Common myeloid progenitor, CD34-positive (primary cell): Measurements from ENCODE around the gene NOS1AP.
A peak's percentile ranks its signal among the peaks of the same experiment; 100 is the strongest.

Source experiments
- CTCF ChIA-PET: fragments of 350-600 bp; sonication (Branson Sonifier 250); formaldehyde crosslinking; loops from one replicate; lab custom pipeline; 2021; ENCODE audit warnings: antibody characterized with exemption; lab: Charles Lee
- POLR2A ChIA-PET: fragments of 350-600 bp; sonication (Branson Sonifier 250); formaldehyde crosslinking; loops from one replicate; lab custom pipeline; 2021; ENCODE audit warnings: antibody characterized with exemption; lab: Charles Lee
- DNase-seq, 3 donors: peaks; one replicate each; pipeline versions ENCODE4 v3.0.0 to v3.0.0-alpha.2; 2013
- H3K27ac ChIP-seq, 2 experiments: 1 replicate in 1 of 2; 2 replicates in 1 of 2; pipeline ENCODE4 v1.7.0; 2013; ENCODE audit warnings: inconsistent platforms in 2 of 2, low read length in 2 of 2, mild to moderate bottlenecking in 2 of 2, low read depth in 1 of 2, moderate library complexity in 1 of 2; ENCODE audit not compliant: severe bottlenecking in 2 of 2, insufficient read depth in 1 of 2, poor library complexity in 1 of 2
- H3K27me3 ChIP-seq, 5 experiments: replicated peaks in 2 of 5; 1 replicate in 3 of 5; 2 replicates in 2 of 5; pipeline versions ENCODE4 v1.6.1 to v1.7.0; 2013; ENCODE audit warnings: low read length in 4 of 5, mild to moderate bottlenecking in 2 of 5, moderate library complexity in 2 of 5, inconsistent platforms in 1 of 5; ENCODE audit not compliant: insufficient read depth in 5 of 5, control insufficient read depth in 4 of 5
- H3K36me3 ChIP-seq, 4 experiments: 1 replicate in 2 of 4; 2 replicates in 2 of 4; pipeline versions ENCODE4 v1.6.1 to v1.7.0; 2013; ENCODE audit warnings: low read length in 3 of 4, control low read depth in 1 of 4, mild to moderate bottlenecking in 1 of 4; ENCODE audit not compliant: control insufficient read depth in 4 of 4, insufficient read depth in 4 of 4
- H3K4me1 ChIP-seq, 4 experiments: 1 replicate in 3 of 4; 2 replicates in 1 of 4; pipeline versions ENCODE4 v1.6.1 to v1.7.1; 2013; ENCODE audit warnings: low read length in 3 of 4, mild to moderate bottlenecking in 3 of 4, control low read depth in 1 of 4, inconsistent platforms in 1 of 4, moderate library complexity in 1 of 4; ENCODE audit not compliant: control insufficient read depth in 4 of 4, insufficient read depth in 4 of 4; ENCODE audit errors: control extremely low read depth in 1 of 4
- H3K4me3 ChIP-seq, 7 experiments: 1 replicate in 4 of 7; 2 replicates in 3 of 7; pipeline versions ENCODE4 v1.5.1 to v1.7.0; 2013; ENCODE audit warnings: mild to moderate bottlenecking in 7 of 7, low read length in 6 of 7, moderate library complexity in 6 of 7, inconsistent platforms in 2 of 7, low read depth in 2 of 7, control low read depth in 1 of 7; ENCODE audit not compliant: insufficient read depth in 4 of 7, control insufficient read depth in 1 of 7; ENCODE audit errors: extremely low read depth in 1 of 7
- H3K9me3 ChIP-seq, 5 experiments: 1 replicate in 4 of 5; 2 replicates in 1 of 5; pipeline versions ENCODE4 v1.6.1 to v1.7.1; 2013; ENCODE audit warnings: low read length in 4 of 5, mild to moderate bottlenecking in 2 of 5, inconsistent platforms in 1 of 5, low read depth in 1 of 5, moderate library complexity in 1 of 5; ENCODE audit not compliant: control insufficient read depth in 4 of 5, insufficient read depth in 2 of 5; ENCODE audit errors: control extremely low read depth in 1 of 5
- WGBS: methylation state at CpG from one replicate; pipeline ENCODE4 v1.1.5; 2013; ENCODE audit not compliant: insufficient coverage; 5-methylcytosine and 5-hydroxymethylcytosine counted together

Gene NOS1AP

DNA sequence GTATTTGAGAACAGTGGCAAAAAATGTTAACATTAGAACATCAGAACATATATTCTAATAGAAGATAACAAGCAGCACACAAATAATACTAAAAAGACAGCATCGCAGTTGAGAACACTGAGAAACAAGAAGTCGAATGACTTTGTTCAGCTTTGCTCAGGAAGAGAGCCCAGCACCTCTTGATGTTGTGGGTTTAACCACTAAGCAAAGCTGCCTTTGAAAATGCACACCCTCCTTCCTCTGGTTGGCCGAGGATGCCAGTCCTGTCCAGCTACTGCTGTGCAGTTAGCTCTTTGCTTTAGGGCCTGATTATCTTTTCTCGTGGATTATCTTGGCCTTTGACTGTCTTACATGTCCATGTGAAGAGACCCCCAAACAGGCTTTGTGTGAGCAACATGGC lies 246.7 kb downstream of the NOS1AP start:
- no peak overlapping the region for H3K27ac ChIP-seq
- WGBS = 74% methylated on average over 4 of the region's 4 CpGs
- ChIA-PET POLR2A (no interaction called here), CTCF (no interaction called here)
- no peak overlapping the region for H3K4me3 ChIP-seq
- DNase-seq = peak in 2 of 3 donors; percentile 13 to 26
- no peaks in the 10 kb centered on the region for H3K9me3 ChIP-seq
- peaks cover 0 to 2% (median 0%) of the 10 kb centered on the region in 4 experiments for H3K36me3 ChIP-seq
- no peaks in the 10 kb centered on the region for H3K27me3 ChIP-seq
- peaks cover 0 to 11% (median 0%) of the 10 kb centered on the region in 4 experiments for H3K4me1 ChIP-seq

DNA sequence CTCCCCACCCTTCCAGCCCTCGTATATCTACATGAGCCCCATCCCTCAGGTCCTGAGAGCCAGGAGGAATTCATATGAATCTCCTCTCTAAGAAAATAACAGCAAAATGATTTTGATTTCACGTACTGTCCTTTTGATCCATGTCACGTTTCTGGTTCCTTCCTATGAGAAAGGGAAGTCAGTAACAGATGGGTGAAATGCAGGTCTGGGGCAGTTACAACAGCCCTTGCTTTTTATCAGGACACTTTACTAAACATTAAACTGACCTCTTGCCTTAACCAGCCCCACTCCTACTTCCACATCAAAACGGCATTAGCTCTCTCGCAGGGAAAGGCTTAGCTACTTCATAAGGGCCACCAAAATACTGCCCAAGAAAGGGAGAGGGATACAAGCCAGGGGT lies 248.1 kb downstream of the NOS1AP start:
- peaks cover 0 to 11% (median 0%) of the 10 kb centered on the region in 4 experiments for H3K4me1 ChIP-seq
- peaks cover 0 to 2% (median 0%) of the 10 kb centered on the region in 4 experiments for H3K36me3 ChIP-seq
- no peaks in the 10 kb centered on the region for H3K27me3 ChIP-seq
- H3K27ac ChIP-seq = no peak overlapping the region
- no peaks in the 10 kb centered on the region for H3K9me3 ChIP-seq
- CTCF ChIA-PET = interaction anchor here (0.6 kb wide), 1 partner anchor 9 kb away, joined by 3 read pairs; no protein-coding TSS in a partner anchor
- 54% methylated on average over 4 of the region's 5 CpGs for WGBS
- DNase-seq = no peak
- no peak overlapping the region for H3K4me3 ChIP-seq
- POLR2A ChIA-PET = no interaction called here

DNA sequence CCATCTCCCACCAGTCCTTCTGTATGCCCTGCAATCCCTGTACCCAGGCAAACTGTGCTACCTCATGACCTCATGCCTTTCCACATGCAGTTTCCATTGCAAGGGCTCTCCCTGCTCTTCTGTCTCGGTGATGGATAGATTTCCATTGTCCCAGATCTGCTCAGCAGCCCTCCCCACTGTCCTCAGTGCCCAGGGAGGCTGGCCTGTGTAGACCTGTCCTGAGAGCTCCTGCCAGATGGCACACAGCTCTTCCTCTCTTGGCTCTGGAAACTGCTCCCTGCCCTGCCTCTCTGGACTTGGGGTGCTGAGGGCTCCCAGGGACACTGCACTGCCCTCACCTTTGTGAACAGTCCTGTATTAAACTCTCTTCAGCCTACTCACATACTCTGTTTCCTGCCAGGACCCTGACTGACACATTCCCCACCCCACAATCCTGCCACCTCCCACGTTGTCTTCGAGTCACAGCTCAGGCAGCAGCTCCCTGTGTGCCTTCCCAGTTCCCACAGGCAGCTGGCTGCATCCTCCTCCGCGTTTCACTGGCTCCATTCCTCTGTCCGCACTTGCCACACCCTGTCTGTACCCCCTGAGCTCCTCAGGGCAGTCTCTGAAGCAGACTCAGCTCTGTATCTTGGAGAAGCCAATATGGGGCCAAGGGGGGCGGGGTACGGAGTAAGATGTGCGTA lies 250.1 kb downstream of the NOS1AP start:
- no peak for DNase-seq
- H3K4me1 ChIP-seq = peaks cover 0 to 11% (median 0%) of the 10 kb centered on the region in 4 experiments

DNA sequence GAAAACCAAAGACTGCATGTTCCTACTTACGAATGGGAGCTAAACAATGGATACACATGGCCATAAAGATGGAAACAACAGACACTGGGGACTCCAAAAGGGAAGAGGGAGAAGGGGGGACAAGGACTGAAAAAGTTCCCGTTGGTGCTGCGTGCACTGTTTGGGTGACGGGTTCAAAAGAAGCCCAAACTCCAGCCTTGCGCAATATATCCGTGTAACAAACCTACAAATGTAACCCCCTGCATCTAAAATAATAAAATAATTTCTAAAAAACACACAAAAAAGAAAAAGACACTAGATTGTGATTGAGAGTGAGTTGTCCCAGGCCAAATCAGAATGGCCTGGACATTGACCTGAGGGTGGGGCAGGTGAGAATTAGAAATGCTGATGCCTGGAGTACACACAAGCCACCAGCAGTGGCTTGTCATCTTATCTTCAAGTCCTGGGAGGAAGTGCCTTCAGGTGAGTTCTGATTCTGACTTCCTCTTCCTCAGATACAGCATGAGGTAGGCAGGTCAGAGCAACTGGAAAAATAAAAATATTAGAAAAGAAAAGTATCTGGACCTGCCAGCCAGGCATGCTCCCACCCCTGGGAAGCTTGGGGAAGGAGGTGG lies 252.4 kb downstream of the NOS1AP start:
- 83% methylated on average over 1 of the region's 6 CpGs for WGBS
- Histone ChIP-seq H3K27me3 (no peaks in the 10 kb centered on the region), H3K4me1 (peaks cover 0 to 8% (median 0%) of the 10 kb centered on the region in 4 experiments), H3K27ac (no peak overlapping the region), H3K36me3 (no peaks in the 10 kb centered on the region), H3K9me3 (no peaks in the 10 kb centered on the region), H3K4me3 (no peak overlapping the region)
- ChIA-PET POLR2A (no interaction called here), CTCF (no interaction called here)
- no peak for DNase-seq

More for the DNA sequence above, 250.1 kb downstream of the NOS1AP start:
- no peaks in the 10 kb centered on the region for H3K27me3 ChIP-seq
- ChIA-PET POLR2A (no interaction called here), CTCF (no interaction called here)
- 93% methylated on average over 5 of the region's 9 CpGs for WGBS
- H3K27ac ChIP-seq = no peak overlapping the region
- H3K9me3 ChIP-seq = no peaks in the 10 kb centered on the region
- no peak overlapping the region for H3K4me3 ChIP-seq
- no peaks in the 10 kb centered on the region for H3K36me3 ChIP-seq

DNA sequence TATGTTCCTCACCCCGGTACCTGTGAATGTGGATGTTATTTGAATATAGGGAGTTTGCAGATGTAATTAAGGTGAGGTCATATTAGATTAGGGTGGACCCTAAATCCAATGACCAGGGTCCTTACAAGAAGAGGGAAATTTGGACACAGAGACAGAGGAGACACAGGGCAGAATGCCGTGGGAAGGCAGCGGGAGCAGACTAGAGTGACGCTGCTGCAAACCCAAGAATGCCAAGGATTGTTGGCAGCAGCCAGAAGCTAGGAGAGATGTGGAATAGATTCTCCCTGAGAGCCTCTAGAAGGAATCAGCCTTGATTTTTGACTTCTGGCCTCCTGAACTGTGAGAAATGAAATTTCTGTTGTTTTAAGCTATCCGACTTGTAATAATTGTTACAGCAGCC lies 253.5 kb downstream of the NOS1AP start:
- Histone ChIP-seq H3K4me1 (peaks cover 0 to 1% (median 0%) of the 10 kb centered on the region in 4 experiments), H3K27me3 (no peaks in the 10 kb centered on the region), H3K36me3 (no peaks in the 10 kb centered on the region), H3K9me3 (no peaks in the 10 kb centered on the region), H3K27ac (no peak overlapping the region), H3K4me3 (no peak overlapping the region)
- CTCF ChIA-PET = no interaction called here
- POLR2A ChIA-PET = no interaction called here
- DNase-seq = no peak
- 97% methylated on average over 4 of the region's 5 CpGs for WGBS

DNA sequence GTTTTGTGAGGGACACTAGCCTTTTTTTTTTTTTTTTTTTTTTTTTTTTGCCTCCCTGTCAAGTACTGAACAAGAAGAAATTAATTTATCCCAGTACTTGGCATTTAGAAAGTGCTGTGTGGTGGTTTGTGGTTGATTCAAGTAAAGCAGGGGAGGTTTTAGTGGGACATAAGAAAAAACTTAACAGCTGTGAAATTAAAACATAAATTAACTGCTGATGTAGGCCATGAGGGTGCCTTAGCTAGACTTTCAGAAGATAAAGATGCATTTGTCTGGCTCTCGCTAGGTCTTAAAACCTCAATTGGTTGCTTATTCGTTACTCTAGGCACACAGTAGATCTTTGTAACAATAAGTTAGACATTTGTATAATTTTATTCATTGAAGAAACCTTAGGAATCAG lies 254.9 kb downstream of the NOS1AP start:
- Histone ChIP-seq H3K4me3 (no peak overlapping the region), H3K27ac (no peak overlapping the region), H3K27me3 (no peaks in the 10 kb centered on the region), H3K9me3 (no peaks in the 10 kb centered on the region), H3K36me3 (no peaks in the 10 kb centered on the region), H3K4me1 (no peaks in the 10 kb centered on the region)
- WGBS = 83% methylated on average over 1 of the region's 2 CpGs
- CTCF ChIA-PET = no interaction called here
- POLR2A ChIA-PET = no interaction called here
- no peak for DNase-seq

DNA sequence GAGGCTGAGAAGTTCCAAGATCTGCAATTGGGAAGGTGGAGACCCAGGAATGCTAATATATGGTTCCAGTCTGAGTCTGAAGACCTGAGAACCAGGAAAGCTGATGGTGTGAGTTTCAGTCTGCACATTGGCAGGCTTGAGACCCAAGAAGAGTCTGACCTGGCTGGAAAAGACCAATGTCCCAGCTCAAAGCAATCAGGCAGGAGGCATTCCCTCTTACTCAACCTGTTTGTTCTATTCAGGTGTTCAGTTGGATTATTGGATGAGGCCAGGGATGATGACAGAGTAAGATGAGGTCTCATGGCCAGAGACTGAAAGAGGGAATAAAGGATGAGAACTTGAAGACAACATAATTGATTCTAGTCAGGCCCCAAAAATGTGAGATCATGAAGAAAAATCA lies 257.1 kb downstream of the NOS1AP start:
- POLR2A ChIA-PET = no interaction called here

More for the DNA sequence above, 257.1 kb downstream of the NOS1AP start:
- Histone ChIP-seq H3K9me3 (no peaks in the 10 kb centered on the region), H3K27me3 (no peaks in the 10 kb centered on the region), H3K27ac (no peak overlapping the region), H3K36me3 (no peaks in the 10 kb centered on the region), H3K4me3 (no peak overlapping the region), H3K4me1 (no peaks in the 10 kb centered on the region)
- DNase-seq = no peak
- CTCF ChIA-PET = no interaction called here
